GM18951 (cell line): ENCODE measurements around the gene GALP.
"Not testable (repeated sequence)": the region's sequence is repeated elsewhere in the genome, so short reads cannot be mapped to it uniquely, and the experiment has no call there.

Experiments used
- POLR2A ChIP-seq: IDR thresholded peaks from 4 replicates; pipeline ENCODE4 v1.6.1; 2011; ENCODE audit warnings: mild to moderate bottlenecking; ENCODE audit not compliant: insufficient read length, insufficient read depth; ENCODE audit errors: extremely low read depth
- in situ Hi-C: fragments of 300-500 bp; cut with MboI; formaldehyde crosslinking; loops from one replicate; pipeline ENCODE4 v1.12.0; 2022; ENCODE audit warnings: low sequenced_read_pairs, mixed read lengths, inconsistent platforms; ENCODE audit not compliant: unreplicated experiment

The GALP gene

DNA sequence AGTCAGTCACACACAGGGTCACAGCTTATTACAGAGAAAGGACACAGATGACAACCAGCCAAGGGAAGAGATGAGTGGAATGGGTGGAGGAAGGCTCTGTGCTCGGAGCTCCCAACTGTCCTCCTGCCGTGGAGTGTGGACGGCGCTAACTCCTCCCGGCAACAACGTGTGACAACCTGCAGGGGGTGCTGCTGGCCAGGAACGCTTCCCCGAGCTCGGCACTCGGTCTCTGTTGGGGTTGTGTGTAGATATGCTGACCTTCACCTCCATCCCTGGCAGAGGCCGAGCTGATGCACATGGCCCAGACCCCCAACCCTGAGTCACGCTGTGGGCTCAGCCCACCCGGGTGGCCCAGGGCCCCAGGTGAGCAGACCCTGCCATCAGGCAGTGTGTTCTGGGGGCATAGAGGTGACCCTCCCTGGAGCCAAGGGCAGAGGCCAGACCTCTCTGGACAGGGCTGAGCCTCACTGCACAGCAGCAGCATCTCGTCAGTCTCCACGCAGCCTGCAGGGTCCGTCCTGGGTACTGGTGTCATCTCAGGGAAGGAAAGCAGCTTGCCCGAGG lies 20.6 kb upstream of the GALP start:
- in situ Hi-C loops: no loop called here
- TF ChIP-seq POLR2A: no peak

DNA sequence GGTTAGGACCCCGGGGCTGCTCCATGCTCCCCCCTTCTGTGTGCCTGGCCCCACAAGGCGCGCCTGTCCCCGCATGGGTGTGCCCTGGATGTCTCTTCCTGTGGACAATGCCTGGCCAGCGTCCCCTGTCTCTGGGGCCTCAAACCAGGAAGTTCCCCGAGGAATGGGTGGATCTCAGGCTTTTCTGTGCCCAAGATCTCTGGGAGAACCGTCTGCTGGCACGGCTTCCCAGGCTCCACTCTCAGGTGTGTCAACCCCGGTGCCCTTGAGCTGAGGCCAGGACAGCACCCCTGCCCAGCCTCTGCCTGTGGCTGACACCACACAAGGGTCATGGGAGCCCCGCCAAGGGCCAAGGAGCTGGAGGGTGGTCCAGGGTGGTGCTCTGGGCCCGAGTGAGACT lies 19.0 kb upstream of the GALP start:
- TF ChIP-seq POLR2A: no peak
- in situ Hi-C loops: no loop called here

- in situ Hi-C loops: no loop called here
Measured at GRCh38 chr19:56158170-56158757, 17.5 kb upstream of the GALP start.

GRCh38 chr19:56159009-56159559 lies 16.7 kb upstream of the GALP start:
- no peak for TF ChIP-seq POLR2A
- in situ Hi-C loops: no loop called here

More at GRCh38 chr19:56158170-56158757, 17.5 kb upstream of the GALP start:
- no peak for TF ChIP-seq POLR2A

DNA sequence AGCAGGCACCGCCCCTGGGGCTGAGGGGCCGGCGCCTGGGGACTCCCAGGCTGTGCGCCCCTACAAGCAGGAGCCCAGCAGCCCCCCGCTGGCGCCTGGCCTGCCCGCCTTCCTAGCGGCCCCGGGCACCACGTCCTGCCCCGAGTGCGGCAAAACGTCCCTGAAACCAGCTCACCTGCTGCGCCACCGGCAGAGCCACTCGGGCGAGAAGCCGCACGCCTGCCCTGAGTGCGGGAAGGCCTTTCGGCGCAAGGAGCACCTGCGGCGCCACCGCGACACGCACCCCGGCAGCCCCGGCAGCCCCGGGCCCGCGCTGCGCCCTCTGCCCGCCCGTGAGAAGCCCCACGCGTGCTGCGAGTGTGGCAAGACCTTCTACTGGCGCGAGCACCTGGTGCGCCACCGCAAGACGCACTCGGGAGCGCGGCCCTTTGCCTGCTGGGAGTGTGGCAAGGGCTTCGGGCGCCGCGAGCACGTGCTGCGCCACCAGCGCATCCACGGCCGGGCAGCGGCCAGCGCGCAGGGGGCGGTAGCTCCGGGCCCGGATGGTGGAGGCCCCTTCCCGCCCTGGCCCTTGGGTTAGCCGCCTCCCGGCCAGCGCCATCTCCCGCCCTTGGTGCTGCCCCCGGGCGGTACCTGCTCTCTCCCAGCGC lies 16.1 kb upstream of the GALP start:
- no peak for TF ChIP-seq POLR2A
- in situ Hi-C loops: no loop called here

GRCh38 chr19:56161534-56161933 lies 14.3 kb upstream of the GALP start:
- in situ Hi-C loops: no loop called here
- no peak for TF ChIP-seq POLR2A

DNA sequence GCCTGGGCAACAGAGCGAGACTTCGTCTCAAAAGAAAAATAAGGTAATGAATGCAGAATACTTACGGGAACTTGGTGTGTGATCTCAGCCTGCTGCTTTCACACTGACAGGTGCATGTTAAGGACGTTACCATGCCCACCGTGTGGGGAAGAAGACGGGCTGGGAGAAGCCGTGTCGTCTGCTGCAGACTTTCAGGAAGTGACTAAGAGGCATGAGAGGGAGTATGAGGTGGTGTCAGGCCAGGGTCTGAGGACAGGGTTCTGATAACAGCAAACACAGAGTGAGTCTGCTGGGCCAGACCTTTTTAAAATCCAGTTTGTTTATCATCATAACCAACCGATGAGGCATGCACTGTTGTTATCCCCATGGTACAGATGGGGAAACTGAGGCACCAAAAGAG lies 13.6 kb upstream of the GALP start:
- no peak for TF ChIP-seq POLR2A
- in situ Hi-C loops: no loop called here

- in situ Hi-C loops: no loop called here
- TF ChIP-seq POLR2A: no peak
Measured at GRCh38 chr19:56163097-56163496, 12.7 kb upstream of the GALP start.

GRCh38 chr19:56167064-56167578 lies 8.7 kb upstream of the GALP start:
- in situ Hi-C loops: loop anchor here (5.0 kb wide), 1 partner anchor 90 kb away; no protein-coding TSS in a partner anchor
- TF ChIP-seq POLR2A: no peak

GRCh38 chr19:56170261-56170660 lies 5.5 kb upstream of the GALP start:
- TF ChIP-seq POLR2A: no peak
- in situ Hi-C loops: no loop called here

DNA sequence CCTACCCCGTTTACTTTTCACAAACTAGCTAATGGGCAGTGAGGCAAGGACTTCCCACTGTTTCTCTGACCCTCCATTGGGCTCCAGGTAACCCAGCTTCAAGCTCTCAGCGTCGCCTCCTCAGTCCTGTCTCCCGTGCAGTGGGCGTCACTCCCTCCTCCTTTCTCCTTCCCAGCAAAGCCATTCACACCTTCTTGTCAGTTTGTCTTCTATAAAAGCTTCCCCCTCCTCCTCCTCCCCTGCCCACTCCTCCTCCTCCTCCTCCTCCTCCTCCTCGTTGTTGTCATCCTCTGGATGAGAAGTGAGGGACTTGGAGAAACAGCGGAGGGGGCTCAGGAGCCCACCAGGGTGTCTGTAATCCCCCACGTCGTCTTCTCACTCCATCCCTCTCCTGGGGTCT lies 1.7 kb upstream of the GALP start:
- TF ChIP-seq POLR2A: no peak

GRCh38 chr19:56174550-56174949 lies 1.3 kb upstream of the GALP start:
- in situ Hi-C loops: no loop called here
- TF ChIP-seq POLR2A: no peak

More for the DNA sequence above, 1.7 kb upstream of the GALP start:
- in situ Hi-C loops: no loop called here

GRCh38 chr19:56176310-56176709 lies 502 bp downstream of the GALP start:
- in situ Hi-C loops: not testable (repeated sequence)

DNA sequence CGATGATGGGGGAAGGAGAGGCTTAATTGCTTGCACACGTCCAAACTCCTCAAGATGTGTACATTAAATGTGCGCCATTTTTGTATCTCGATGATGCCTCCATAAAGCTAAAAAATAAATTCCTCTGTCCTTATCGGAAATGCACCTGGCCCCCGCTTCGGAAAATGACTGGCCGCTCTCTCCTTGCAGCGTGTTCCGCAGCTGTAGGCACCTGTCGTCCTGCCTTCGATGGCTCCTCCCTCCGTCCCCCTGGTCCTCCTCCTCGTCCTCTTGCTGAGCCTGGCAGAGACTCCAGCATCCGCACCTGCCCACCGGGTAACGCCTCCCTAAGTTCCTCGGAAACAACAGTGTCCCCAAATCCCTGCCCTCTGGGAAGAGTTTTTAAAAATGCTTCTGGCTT lies 1.1 kb downstream of the GALP start:
- TF ChIP-seq POLR2A: no peak
- in situ Hi-C loops: no loop called here

DNA sequence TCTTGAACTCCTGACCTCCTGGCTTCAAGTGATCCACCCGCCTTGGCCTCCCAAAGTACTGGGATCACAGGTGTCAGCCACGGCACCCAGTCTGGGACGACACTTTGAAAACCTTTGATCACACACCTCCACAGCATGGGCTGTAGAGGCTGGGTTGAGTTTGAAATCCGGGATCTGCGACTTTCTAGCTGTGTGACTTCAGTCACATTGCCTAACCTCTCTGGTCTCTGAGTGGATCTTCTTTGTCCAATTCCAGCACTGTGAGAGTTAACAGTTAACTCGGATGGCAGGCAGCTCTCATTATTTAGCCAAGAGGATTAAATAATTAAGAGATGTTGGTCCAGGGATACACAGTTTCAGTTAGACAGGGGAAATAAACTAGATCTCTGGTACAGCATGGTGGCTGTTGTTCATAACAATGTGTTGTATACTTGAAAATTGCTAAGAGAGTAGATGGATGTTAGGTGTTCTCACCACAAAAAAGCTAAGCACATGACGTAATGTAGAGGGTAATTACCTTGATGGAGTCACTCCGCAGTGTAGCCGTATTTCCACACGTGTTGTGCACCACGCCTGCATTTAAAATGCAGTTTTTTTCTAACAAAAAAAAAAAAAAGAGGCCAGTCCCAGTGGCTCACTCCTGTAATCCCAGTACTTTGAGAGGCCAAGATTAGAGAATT lies 1.9 kb downstream of the GALP start:
- TF ChIP-seq POLR2A: no peak
- in situ Hi-C loops: no loop called here
